ENCODE results near the gene SLC22A15.
"Not testable (repeated sequence)": the region's sequence is repeated elsewhere in the genome, so short reads cannot be mapped to it uniquely, and the experiment has no call there.

- not testable (repeated sequence) for TF ChIP-seq PPARA (CRISPR knock-in tag; IDR thresholded peaks at IDR 0.05; ENCODE audit: borderline replicate concordance); SNAI2 (CRISPR knock-in tag; IDR thresholded peaks at IDR 0.05)
Observed at GRCh38 chr1:116051896-116052295, 75.6 kb downstream of the SLC22A15 start.
